GM18502 (cell line): ENCODE measurements around the gene RAB11FIP3.
"Not testable (repeated sequence)": the region's sequence is repeated elsewhere in the genome, so short reads cannot be mapped to it uniquely, and the experiment has no call there.

Experiments used
- ATAC-seq: cut with Tn5 transposase; IDR thresholded peaks from one replicate; pipeline ENCODE4 v1.9.1; 2021; ENCODE audit warnings: mild to moderate bottlenecking; ENCODE audit not compliant: unreplicated experiment, poor library complexity

Gene RAB11FIP3

GRCh38 chr16:459761-460160 lies 34.3 kb downstream of the RAB11FIP3 start:
- ATAC-seq: no peak

GRCh38 chr16:460787-461186 lies 35.3 kb downstream of the RAB11FIP3 start:
- no peak for ATAC-seq

GRCh38 chr16:463071-463470 lies 37.6 kb downstream of the RAB11FIP3 start:
- ATAC-seq: no peak

- ATAC-seq: no peak
These were observed 41.2 kb downstream of the RAB11FIP3 start for GRCh38 chr16:466651-467050.

- ATAC-seq: not testable (repeated sequence)
These were observed 41.9 kb downstream of the RAB11FIP3 start for GRCh38 chr16:467249-467871.

GRCh38 chr16:468068-468821 lies 42.8 kb downstream of the RAB11FIP3 start:
- no peak for ATAC-seq

- not testable (repeated sequence) for ATAC-seq
These were observed 44.0 kb downstream of the RAB11FIP3 start for GRCh38 chr16:469459-469858.

GRCh38 chr16:470418-470817 lies 45.0 kb downstream of the RAB11FIP3 start:
- ATAC-seq: no peak

GRCh38 chr16:471353-472198 lies 46.1 kb downstream of the RAB11FIP3 start:
- ATAC-seq: no peak

- no peak for ATAC-seq
These were observed 46.7 kb downstream of the RAB11FIP3 start for GRCh38 chr16:472199-472504.

- no peak for ATAC-seq
These were observed 47.9 kb downstream of the RAB11FIP3 start for GRCh38 chr16:473046-474043.

GRCh38 chr16:474420-475122 lies 49.1 kb downstream of the RAB11FIP3 start:
- ATAC-seq: no peak

- ATAC-seq: no peak
These were observed 50.6 kb downstream of the RAB11FIP3 start for GRCh38 chr16:476039-476438.

GRCh38 chr16:477301-478157 lies 52.1 kb downstream of the RAB11FIP3 start:
- no peak for ATAC-seq

GRCh38 chr16:478287-478686 lies 52.8 kb downstream of the RAB11FIP3 start:
- ATAC-seq: not testable (repeated sequence)

GRCh38 chr16:482468-483185 lies 57.2 kb downstream of the RAB11FIP3 start:
- ATAC-seq: no peak

GRCh38 chr16:483341-484075 lies 58.1 kb downstream of the RAB11FIP3 start:
- ATAC-seq: no peak
